GM18907 (cell line): ENCODE data around the gene PSMB8.
"Not testable (repeated sequence)": the region's sequence is repeated elsewhere in the genome, so short reads cannot be mapped to it uniquely, and the experiment has no call there.

Experiments used
- ATAC-seq: cut with Tn5 transposase; IDR thresholded peaks from one replicate; pipeline ENCODE4 v1.9.1; 2021; ENCODE audit warnings: mild to moderate bottlenecking, moderate library complexity; ENCODE audit not compliant: unreplicated experiment

PSMB8 gene

DNA sequence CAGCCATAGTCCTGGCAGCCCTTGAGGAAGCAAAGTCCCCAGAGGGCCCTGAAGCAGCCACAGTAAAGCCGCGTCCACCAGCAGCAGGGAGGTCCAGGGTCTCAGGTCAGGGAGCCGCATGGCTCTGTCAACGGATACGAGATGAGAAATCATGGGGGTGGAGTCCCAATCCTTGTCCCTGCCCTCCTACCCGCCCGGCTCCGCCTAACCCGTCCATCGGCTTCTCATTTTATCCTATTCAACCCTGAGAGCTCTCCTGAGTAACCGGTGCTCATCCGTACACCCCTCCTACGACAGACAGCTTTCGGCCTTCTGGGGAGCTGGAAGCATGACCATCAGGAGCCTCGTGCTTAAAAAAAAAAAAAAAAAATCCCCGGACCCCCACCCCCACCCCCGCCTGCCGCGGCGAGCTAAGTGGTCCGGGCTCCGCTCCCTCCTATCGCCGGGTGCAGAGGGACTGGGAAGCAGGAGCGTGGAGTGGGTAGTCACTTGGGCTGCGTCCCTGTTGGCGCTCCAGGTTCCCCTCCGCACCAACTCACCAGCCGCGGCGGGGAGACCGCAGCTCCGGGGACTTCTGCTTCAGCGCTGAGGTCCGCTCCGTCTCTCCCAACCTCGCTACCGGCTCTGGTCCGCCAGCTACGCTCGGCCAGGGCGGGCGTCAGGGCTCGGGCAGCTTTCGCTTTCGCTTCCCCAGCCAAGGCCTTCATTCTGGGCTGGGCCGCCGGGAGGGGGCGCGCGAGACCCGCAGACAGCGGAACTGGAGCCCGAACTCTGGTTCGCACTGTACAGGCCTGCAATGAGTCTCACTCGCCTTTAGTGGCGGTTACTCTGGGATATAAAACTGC, 5.5 kb downstream of the PSMB8 start, which contains the start of gene TAP2:
TSS of gene TAP2 (minus strand) at position 626 of the 845 bp plus-strand sequence. CDS start at position 120, 506 bp downstream.
- peak; percentile 72 for ATAC-seq

DNA sequence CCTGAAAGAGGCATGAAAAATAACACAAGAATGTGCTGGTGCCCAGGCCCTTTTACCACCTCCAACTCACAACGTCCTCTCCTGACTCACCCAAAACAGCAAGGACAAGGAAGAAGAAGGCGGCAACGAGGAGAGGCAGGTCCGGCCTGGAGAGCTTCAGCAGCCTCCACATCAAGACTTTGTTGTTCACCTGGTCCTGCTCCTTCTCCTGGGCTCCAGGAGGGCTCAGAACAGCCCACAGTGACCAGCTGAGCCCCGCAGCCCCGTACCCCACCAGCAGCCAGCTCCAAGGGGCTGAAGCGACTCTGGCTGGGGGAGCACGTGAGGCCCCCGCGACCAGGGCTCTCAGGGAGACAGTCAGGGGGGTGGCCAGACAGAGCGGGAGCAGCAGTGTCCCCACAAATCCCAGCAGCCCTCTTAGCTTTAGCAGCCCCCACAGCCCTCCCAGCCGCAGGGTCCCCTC, 6.2 kb downstream of the PSMB8 start:
- ATAC-seq, result no peak

DNA sequence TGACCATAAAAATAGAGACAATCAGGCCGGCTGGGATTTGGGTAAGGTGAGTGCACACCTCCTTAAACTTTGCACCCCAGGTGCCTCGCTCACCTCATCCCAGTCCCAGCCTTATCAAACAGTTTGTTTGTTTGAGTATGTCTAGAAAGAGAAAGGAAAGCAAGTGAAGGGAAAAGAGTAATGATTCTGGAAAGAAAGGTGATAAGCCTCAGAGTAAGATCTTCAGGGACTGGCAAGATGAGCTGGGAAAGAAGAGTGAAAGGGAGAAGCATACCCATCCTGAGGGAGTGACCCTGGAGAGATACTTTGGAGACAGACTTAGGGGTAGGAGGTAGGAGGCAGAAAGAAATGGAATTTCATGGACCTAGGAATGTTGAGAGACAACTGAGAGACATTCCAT, 7.0 kb downstream of the PSMB8 start:
- ATAC-seq, result no peak

DNA sequence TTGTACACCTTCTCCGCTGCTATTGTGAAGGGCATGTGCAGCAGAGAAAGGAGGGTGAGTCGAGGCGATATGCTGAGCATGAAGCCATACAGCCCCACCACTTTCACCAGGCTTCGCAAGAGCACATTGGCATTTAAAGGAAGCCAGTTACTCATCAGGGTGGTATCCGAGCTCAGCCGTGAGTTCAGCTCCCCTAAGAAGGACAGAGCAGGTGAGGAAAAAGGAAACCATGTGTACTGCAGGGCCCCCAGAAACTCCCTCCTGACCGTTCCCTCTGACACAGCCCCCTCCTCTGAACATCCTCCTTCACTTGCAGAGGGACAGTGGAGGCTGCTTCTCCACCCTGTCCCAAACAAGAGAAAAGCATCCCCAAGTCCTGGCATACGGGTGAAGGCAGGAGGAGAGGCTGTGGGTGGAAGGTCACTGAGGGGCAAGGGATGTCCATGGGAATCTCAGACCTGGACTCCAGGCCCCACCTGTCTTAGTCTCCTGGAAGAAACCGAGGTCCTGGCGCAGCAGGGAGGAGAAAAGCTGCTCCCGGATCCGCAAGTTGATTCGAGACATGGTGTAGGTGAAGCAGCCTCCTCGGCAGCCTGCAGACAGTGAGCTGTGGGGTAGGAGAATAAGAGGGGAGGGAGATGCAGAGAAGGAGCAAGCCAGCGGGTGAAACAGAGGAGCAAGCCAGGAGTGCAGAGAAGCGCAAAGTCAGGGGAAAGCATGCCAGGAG, 8.5 kb downstream of the PSMB8 start:
- ATAC-seq, result no peak

DNA sequence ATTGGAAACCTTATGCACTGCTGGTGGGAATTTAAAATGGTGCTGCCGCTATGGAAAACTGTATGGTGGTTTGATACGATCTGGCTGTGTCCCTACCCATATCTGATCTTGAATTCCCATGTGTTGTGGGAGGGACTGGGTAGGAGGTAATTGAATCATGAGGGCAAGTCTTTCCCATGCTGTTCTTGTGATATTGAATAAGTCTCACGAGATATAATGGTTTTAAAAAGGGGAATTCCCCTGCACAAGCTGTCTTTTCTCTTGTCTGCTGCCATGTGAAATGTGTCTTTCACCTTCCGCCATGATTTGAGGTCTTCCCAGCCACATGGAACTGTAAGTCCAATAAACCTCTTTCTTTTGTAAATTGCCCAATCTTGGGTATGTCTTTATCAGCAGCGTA, 10.2 kb downstream of the PSMB8 start:
- ATAC-seq, result no peak

DNA sequence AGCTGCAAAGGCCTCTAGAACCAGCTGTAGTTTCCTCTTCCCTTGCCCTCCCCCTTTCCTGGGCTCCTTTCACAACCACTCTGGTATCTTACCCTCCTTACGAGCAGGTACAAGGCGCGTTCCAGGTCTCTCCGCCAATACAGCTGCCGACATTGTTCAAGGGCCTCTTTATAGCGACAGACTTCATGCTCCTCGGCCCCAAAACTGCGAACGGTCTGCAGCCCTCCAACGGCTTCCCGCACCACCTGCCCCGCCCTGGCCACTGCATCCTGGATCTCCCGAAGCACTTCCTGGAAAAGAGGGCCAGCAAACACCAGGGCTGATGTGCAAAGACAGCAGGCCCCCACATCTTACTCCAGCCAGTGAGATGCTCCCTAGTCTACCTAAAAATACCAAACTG, 11.3 kb downstream of the PSMB8 start:
- no peak for ATAC-seq

DNA sequence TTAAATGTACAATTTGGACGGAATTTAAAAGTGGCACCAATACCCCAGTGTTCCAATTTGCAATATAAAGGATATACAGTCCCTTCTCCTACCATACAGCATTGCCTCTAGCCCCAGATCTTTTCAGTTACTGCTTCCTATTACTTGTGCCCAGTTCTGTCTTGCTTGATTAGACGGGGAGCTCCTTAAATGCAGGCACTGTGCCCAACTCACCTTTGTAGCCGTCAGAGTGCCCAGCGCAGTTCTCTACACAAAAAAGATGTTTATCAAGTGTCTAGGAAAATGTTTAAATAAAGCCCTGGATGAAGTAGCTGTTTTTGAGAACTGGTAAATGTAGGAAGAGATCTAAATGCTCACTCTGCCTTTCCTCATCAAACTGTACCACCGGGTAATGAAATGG, 12.9 kb downstream of the PSMB8 start:
- ATAC-seq, result no peak

DNA sequence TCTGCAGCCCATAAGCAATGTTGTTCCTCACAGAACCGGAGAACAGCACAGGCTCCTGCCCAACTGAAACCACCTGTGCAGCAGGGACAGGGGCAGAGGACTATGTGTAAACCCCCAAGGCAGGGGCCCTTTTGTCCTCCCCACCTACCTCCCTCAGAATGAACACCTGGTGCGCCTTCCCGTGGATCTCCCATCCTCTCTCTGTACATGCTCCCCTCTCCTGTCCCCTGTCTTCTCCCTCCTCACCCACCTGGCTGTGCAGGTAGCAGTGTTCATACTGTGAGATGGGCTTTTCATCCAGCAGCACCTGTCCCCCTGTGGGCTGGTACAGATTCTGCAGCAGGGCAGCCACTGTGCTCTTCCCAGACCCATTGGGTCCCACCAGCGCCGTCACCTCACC, 13.8 kb downstream of the PSMB8 start:
- no peak for ATAC-seq

DNA sequence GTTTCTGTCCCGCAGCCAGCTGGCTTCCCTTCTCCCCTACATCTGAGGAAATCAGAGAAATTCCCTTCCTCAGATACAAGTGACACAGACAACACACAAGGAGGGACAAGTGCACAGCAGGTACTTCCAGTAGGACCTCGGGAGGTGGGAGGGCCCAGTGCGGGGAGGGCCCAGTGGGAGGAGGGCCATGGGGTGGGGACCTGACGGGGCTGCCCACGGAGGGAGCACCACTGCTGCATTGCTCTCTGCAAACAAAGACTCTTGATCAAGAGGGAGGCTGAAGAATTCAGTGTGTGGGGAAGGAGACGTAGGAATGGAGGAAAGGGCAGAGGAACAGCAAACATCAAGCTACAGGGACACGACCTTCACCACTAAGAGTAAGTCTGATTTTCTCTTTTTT, 14.4 kb downstream of the PSMB8 start:
- no peak for ATAC-seq

DNA sequence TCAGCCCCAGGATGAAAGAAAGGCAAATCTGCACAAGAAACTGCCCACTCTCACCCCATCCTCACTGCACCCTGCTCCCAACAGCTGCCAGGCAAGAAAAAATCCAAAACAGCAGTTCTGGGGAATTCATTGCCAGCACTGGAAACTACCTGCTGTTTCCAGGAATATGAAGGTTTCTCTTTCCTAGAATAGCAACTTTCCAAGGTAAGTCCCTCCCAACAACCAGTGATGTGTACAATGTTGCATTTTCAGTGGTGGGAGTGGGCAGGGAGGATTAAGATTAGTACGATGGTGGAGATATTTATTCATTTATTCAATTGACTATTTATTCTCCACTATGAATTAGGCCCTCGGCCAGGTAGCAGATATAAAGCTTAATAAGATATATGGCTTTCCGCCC, 16.8 kb downstream of the PSMB8 start:
- no peak for ATAC-seq

DNA sequence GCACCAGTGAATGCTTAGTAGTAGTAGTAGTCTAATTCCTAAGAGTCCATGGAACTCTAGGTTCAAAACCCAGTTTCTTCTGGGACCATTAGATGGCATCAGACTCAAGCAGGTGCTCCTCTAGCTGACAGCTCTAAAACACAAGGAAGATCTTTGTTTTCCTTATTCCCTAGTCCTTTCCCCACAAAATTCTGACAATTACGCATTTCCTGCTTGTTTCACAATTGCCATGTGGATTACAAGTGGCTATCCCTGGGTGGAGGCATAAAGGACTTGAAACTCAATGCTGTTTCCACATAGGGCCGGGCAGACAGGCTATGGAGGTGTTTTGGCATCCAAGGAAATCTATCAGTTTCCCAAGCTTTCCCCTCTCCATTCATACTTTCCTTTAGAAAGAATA, 17.9 kb downstream of the PSMB8 start:
- no peak for ATAC-seq

DNA sequence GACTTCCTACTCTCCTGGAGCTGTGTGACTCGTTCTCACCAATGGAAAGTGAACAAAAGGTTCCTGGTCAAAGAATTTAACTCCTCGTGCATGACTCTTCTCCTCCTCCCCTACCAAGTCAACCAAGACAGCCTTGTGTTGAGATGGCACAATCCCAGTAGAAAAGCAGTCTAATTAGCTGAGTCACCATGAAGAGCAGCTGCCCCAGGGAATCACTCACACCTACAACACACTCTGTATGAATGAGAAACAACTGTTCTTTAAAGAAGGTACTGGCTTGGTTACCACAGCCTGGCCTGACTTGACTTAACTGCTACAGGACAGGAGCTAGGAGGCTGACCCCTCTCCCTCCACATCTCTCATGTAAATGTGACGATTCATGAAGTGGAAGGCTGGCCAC, 24.1 kb downstream of the PSMB8 start:
- no peak for ATAC-seq

DNA sequence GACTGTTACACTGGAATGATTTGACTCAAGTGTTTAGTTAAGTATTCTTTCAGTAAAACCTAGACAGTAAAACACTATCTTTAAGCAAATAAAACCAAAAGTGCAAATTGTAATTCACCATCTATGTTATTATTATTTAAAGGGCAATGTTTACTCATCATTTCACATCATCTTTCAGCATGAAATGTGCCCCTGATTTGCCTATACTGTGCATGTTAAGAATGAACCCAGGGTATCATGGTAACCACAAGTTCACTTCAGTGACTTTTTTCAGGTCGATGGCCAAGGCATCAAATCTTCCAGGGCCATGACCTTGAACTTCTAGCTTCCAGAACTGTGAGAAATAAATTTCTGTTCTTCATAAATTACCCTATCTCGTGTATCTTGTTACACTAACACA, 25.0 kb downstream of the PSMB8 start:
- ATAC-seq, result no peak

DNA sequence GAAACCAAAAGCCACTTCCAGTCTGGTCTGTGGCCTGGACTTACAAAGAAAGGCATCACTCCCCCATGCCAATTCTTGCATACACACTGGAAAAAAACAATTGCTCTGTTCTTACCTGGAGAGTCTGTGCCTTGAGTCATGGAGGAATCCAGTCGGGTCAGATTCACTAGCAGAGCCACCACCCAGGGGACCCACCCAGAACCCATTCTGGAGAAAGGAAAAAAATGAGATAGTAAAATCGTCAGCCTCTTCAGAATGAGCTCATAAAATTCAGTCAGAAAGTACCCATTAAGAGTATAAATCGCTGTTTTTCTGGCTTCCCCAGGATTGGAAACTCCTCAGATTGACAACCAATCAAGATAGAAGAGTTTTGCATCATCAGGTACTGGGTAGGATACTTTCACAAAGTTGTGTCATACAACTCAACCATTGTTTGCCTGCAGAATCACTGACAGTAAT, 27.1 kb downstream of the PSMB8 start, which contains the start of gene HLA-DOB:
TSS of gene HLA-DOB (minus strand) at position 257 of the 459 bp plus-strand sequence. CDS start at position 206, 51 bp downstream.
- ATAC-seq, result peak; percentile 41

DNA sequence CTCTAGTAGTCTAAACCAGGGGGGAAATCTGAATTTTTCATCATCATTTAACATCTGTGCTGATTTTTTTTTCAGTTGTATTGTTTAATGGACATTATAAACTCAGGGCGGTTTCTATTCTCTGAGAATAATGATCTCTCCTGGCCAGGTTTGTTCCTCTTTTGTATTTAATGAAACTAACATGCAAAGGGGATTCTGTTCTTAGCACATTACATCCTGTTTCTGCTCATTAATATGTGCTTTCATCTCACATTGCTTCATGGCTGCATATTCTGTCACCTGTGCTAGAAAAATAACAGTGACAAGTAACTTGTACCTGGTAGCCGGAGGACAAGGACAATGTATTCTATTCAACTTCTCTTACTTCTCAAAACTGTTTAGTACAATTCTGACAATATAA, 27.9 kb downstream of the PSMB8 start:
- ATAC-seq, result peak; percentile 53

DNA sequence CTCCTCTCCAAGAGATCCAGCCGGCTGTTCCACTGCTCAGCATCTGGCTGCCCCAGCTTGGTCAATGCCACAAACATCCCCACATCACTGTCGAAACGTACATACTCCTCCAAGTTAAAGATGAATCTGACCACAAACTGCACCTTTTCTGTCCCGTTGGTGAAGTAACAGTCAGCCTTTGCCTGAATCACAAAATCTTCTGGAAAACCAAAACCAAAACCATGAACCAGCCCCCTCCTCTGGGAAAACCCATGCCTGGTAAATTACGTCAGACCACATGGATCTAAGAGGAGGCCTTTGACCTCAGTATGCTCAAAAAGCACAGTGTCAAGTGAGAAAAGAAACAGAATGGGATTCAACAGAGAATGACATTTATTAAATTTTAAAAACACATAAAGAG, 28.7 kb downstream of the PSMB8 start:
- ATAC-seq, result no peak

DNA sequence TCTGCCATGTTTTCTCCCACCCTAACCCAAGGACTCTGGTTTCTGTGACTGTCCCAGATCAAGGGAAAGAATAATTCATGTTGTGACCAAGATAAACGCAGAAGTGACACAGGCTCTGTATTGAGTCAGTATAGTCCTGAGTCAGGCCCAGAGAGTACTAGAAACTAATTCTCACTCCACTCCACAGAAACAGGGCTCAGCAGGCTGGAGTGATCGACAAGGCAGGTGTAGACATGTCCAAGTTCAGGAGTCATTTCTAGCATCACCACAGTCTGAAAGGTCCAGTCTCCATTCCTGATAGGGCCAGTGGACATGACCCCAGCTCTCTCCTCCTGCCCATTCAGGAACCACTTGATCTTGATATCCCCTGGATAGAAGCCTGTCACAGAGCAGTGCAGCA, 29.7 kb downstream of the PSMB8 start:
- no peak for ATAC-seq

DNA sequence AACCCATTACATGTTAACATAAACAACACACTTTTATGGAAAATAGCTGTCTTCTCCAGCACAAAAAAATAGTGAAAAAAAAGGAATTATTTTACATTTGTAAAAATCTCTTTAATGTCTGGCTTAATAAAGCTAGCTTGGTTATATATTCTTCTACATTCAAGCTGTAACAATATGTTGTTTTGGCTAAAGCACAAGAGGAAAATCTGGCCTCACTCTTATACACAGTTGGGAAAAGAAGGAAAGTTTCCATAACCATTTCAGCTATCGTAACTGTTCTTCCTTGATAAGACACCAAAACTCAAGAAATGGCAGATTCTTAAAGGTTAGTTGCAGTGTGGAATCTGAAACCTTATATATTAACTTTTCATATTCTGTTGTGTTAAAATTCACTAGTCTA, 34.7 kb downstream of the PSMB8 start:
- ATAC-seq, result no peak

DNA sequence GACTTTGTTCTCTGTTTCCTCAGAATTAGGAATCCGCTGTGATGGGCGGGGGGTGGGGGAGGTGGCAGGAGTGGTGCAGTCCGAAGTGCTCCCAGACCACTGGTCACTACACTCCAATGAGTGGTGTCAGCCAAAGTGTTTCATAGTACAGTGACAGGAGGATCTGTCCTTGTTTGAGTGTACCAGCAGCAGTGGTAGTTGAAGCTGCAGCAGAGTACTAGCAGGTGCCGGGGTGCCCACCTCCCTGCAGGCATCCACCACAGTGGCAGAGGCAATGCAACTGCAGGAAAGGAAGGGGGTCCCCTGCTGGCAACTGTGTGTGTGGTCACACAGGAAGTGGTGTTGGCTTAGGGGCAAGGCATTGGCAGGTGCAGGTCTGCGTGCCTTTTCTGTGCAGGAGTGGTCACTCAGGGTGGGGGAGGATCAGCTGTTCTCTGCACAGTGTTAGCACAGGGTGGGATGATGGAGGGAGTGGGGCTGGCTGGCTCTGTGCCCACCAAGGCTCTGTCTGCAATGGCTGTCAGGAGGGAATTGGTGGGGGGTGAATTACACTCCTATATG, 36.7 kb downstream of the PSMB8 start:
- ATAC-seq, result no peak

DNA sequence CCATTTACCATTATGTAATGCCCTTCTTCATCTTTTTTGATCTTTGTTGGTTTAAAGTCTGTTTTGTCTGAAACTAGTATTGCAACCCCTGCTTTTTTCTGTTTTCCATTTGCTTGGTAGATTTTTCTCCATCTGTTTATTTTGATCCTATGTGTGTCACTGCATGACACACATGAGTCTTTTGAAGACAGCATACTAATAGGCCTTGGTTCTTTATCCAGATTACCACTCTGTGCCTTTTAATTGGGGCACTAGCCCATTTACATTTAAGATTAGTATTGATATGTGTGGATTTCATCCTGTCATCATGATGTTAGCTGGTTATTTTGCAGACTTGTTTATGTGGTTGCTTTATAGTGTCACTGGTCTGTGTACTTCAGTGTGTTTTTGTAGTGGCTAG, 38.4 kb downstream of the PSMB8 start:
- not testable (repeated sequence) for ATAC-seq

DNA sequence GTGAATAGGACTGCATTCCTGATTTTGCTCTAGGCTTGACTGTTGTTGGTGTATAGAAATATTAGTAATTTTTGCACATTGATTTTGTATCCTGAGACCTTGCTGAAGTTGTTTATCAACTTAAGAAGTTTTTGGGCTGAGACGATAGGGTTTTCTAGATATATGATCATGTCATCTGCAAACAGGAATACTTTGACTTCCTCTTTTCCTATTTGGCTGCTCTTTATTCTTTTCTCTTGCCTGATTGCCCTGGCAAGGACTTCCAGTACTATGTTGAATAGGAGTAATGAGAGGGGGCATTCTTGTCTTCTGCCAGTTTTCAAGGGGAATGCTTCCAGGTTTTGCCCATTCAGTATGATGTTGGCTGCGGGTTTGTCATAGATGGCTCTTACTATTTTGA, 40.4 kb downstream of the PSMB8 start:
- ATAC-seq, result no peak

DNA sequence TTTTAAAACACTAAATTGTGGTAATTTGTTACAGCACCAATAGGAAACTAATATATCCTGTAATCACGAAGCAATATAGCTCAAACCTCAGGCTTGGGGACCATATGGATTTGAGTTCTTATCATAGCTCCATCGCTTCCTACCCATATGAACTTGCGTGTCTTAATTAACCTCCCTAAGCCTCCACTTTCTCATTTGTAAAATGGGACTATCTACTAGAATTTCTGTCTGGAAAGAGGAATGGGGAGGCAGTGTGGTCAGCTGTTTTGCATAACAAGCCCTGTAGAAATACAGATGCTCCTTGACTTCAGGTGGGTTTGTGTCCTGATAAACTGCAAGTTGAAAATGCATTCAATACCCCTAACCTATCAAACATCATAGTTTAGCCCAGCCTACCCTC, 44.1 kb downstream of the PSMB8 start:
- no peak for ATAC-seq
